RWPE1 (cell line): ENCODE results near the gene BRD3.
A peak's percentile ranks its signal among the peaks of the same experiment; 100 is the strongest.
"Not testable (repeated sequence)": the region's sequence is repeated elsewhere in the genome, so short reads cannot be mapped to it uniquely, and the experiment has no call there.

Source experiments
- CTCF ChIA-PET: fragments of 350-600 bp; sonication (Branson Sonifier 250); formaldehyde crosslinking; extraction: SDS; loops from one replicate; lab custom pipeline; 2021; lab: Yijun Ruan, JAX
- POLR2A ChIA-PET: fragments of 400-600 bp; formaldehyde crosslinking; extraction: SDS; loops from one replicate; lab custom pipeline; 2020; ENCODE audit warnings: antibody characterized with exemption; ENCODE audit not compliant: low non-redundant PET; lab: Yijun Ruan, JAX
- DNase-seq: peaks from one replicate; pipeline ENCODE4 v3.0.0; 2012; ENCODE audit warnings: low spot score
- H3K27ac ChIP-seq: fragments of 450-650 bp; 2 replicates; pipeline ENCODE4 v1.5.1; 2017
- CTCF ChIP-seq: fragments of 450-650 bp; conservative IDR thresholded peaks from 2 replicates; pipeline ENCODE4 v1.5.1; 2017; ENCODE audit warnings: low read depth, mild to moderate bottlenecking

BRD3 gene

GRCh38 chr9:133990366-133991213 lies 77.2 kb downstream of the BRD3 start:
- no peak for TF ChIP-seq CTCF
- ChIA-PET CTCF (interaction anchor here (0.7 to 1.8 kb wide), 4 partner anchors 110 to 248 kb away, joined by 3 to 8 read pairs (median 4); no protein-coding TSS in a partner anchor), POLR2A (interaction anchor here (1.0 to 1.8 kb wide), 2 partner anchors 46 to 117 kb away, joined by 4 to 6 read pairs; no protein-coding TSS in a partner anchor)
- peak; percentile 78 for DNase-seq
- H3K27ac ChIP-seq, result peak overlapping the region; percentile 99

GRCh38 chr9:133989625-133990365 lies 78.0 kb downstream of the BRD3 start:
- ChIA-PET CTCF (interaction anchor here (1.1 to 1.8 kb wide), 3 partner anchors 114 to 247 kb away, joined by 3 to 8 read pairs (median 4); no protein-coding TSS in a partner anchor), POLR2A (interaction anchor here (0.7 kb wide), 3 partner anchors 14 to 366 kb away, joined by 4 to 7 read pairs (median 5); no protein-coding TSS in a partner anchor)
- DNase-seq, result no peak
- peak overlapping the region; percentile 99 for H3K27ac ChIP-seq
- TF ChIP-seq CTCF, result no peak

GRCh38 chr9:133988771-133989170 lies 79.1 kb downstream of the BRD3 start:
- H3K27ac ChIP-seq, result peak overlapping the region; percentile 99
- POLR2A ChIA-PET, result interaction anchor here (0.7 to 0.8 kb wide), 2 partner anchors 37 to 41 kb away, joined by 3 to 4 read pairs; no protein-coding TSS in a partner anchor
- CTCF ChIA-PET, result interaction anchor here (0.7 kb wide), 2 partner anchors 29 to 372 kb away, joined by 3 read pairs; no protein-coding TSS in a partner anchor
- DNase-seq, result not testable (repeated sequence)

- no peak for TF ChIP-seq CTCF
- no peak for DNase-seq
- ChIA-PET CTCF (interaction anchor here (0.7 kb wide), 1 partner anchor 371 kb away, joined by 3 read pairs; no protein-coding TSS in a partner anchor), POLR2A (interaction anchor here (0.8 kb wide), 1 partner anchor 37 kb away, joined by 3 read pairs; no protein-coding TSS in a partner anchor)
- H3K27ac ChIP-seq, result peak overlapping the region; percentile 99
Measured at GRCh38 chr9:133987946-133988665, 79.7 kb downstream of the BRD3 start.

GRCh38 chr9:133987446-133987788 lies 80.4 kb downstream of the BRD3 start:
- peak overlapping the region; percentile 99 for H3K27ac ChIP-seq
- ChIA-PET CTCF (no interaction called here), POLR2A (no interaction called here)
- DNase-seq, result no peak
- TF ChIP-seq CTCF, result no peak

- POLR2A ChIA-PET, result no interaction called here
- H3K27ac ChIP-seq, result peak overlapping the region; percentile 99
- DNase-seq, result no peak
- CTCF ChIA-PET, result no interaction called here
- TF ChIP-seq CTCF, result no peak
Measured at GRCh38 chr9:133986774-133987445, 80.9 kb downstream of the BRD3 start.
